NCI-H187 (cell line): ENCODE measurements around the gene YWHAQ.
A peak's percentile ranks its signal among the peaks of the same experiment; 100 is the strongest.

Experiments used
- DNase-seq, 2 experiments: peaks; one replicate each; lab custom pipeline; 2025; lab: John Stamatoyannopoulos, UW

YWHAQ gene

GRCh38 chr2:9630736-9631552 lies at the start of gene YWHAQ:
TSS of gene YWHAQ (minus strand) at chr2:9630997. CDS start at chr2:9630452, 545 bp downstream.
- peak; percentile 99 to 100 for DNase-seq

DNA sequence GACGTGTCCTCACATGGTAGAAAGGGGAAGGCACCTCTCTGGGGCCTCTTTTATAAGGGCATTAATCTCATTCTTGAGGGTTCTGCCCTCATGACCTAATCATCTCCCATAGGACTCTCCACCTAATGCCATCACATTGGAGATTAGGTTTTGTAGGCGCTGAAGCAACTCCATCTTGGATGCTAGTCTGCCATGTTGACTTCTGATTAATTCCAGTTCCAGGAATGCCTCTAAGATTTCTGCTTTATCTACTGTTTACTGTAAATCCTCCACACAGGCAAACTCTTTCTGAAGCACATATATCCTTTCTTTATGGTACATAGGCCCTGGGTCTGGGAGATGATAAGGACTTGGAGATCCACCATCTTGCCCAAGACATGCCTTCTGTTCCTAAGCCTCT lies 49.3 kb upstream of the YWHAQ start:
- DNase-seq = no peak

DNA sequence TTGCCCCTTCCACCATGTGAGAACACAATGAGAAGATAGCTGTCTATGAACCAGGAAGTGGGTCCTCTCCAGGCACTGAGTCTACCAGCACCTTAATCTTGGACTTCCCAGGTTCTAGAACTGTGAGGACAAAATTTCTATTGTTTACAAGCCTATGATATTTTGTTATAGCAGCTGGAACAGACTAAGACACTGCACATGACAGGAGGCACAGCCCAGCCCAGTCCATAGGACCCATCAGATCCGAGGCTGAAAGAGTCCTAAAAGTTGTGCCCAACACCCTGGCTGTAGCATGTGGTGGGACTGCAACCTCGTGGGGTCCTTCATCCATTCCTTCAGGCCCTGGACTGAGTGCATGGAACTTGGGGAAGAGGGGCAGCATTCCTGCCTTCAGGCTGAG lies 48.4 kb upstream of the YWHAQ start:
- no peak for DNase-seq

DNA sequence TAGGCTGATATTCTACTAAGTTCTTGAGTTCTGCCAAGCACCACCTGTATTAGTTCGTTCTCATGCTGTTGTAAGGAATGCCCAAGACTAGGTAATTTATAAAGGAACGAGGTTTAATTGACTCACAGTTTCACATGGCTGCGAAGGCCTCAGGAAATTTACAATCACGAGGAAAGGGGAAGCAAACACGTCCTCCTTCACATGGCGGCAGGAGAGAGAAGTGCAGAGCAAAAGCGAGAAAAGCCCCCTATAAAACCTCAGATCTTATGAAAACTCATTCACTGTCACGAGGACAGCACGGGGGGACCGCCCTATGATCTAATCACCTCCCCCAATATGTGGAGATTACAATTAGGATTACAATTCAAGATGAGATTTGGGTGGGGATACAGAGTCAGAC lies 47.7 kb upstream of the YWHAQ start:
- DNase-seq = no peak

GRCh38 chr2:9675415-9676351 lies 44.9 kb upstream of the YWHAQ start:
- peak in 1 of 2 experiments; percentile 49 for DNase-seq

DNA sequence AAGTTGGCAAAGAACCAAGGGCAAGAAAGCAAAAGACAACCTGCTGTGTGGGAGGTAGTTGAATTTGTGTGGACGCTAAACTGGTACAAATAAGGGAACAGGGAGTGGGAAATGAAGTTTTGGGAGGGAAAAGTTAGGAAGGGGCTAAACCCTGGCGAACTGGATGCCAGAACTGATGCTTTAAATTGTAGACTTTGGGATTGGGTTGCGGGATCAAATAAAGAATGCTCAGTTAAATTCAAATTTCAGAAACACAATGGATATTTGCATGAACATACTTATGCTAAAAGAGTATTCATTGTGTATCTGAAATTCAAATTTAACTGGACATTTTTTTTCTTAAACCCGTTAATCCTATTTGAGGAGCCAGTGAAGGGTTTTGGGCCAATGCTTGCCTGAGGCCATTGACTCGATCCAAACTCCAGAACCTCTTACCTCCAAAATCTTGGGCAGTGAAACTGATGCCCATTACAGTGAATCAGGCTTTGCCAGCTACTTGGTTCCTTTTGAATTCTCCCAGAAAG lies 44.2 kb upstream of the YWHAQ start:
- no peak for DNase-seq

GRCh38 chr2:9673914-9674481 lies 43.2 kb upstream of the YWHAQ start:
- no peak for DNase-seq

DNA sequence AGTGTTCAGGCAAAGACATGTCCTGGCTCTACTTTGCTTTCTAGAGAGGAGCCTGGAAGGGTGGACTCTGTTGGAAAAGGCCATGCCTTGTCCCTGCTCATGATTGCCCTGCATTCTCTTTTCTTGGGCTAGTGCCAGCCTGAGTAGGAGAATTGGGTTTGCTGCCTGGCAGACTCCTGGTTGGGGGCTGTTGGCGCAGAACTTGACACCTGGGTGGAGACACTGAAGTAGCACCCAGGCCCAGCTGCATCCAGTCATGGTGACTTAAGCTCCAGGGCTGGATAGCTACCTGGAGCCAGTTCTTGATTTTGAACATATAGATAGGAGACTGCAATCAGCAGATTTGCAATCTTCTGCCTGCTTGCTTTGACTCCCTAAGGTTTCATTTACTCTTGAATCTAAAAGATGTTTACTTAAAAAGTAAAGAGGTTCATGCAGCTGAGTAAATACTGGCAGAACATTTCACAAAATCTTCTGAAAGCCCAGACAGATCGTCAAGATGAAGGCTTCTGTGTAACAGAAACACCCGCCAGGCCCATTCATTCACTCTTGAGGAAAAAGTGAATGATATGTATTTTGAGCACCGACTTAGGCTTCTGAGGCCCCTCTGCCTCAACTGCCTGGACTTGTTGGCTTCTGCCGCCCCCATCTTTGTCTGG lies 38.0 kb upstream of the YWHAQ start:
- DNase-seq = peak; percentile 84 to 87

- DNase-seq = no peak
Measured at GRCh38 chr2:9667826-9668225, 37.0 kb upstream of the YWHAQ start.

- DNase-seq = no peak
Measured at GRCh38 chr2:9666306-9666705, 35.5 kb upstream of the YWHAQ start.

DNA sequence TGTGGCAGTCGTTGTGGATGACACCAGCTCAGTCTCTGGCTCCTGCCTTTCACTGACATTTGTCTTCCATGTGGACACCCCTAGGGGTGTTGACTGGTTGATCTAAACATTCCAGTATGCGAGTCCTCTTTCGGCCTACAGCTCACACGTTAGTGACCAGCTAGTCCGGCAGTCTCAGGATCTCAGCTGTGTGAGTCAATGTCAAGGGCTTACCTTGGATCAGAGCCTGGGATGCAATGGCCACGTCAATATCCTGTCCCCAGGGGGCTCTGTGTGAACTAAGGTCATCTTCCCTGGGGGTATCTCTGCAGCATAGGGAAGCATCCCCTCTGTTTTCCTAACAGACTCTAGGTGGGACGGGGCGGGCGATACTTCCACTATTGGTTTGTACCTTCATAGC lies 35.1 kb upstream of the YWHAQ start:
- DNase-seq = no peak

- no peak for DNase-seq
Measured at GRCh38 chr2:9664365-9664764, 33.6 kb upstream of the YWHAQ start.

- DNase-seq = no peak
Measured at GRCh38 chr2:9663008-9663879, 32.4 kb upstream of the YWHAQ start.

- DNase-seq = no peak
Measured at GRCh38 chr2:9661261-9661660, 30.5 kb upstream of the YWHAQ start.

DNA sequence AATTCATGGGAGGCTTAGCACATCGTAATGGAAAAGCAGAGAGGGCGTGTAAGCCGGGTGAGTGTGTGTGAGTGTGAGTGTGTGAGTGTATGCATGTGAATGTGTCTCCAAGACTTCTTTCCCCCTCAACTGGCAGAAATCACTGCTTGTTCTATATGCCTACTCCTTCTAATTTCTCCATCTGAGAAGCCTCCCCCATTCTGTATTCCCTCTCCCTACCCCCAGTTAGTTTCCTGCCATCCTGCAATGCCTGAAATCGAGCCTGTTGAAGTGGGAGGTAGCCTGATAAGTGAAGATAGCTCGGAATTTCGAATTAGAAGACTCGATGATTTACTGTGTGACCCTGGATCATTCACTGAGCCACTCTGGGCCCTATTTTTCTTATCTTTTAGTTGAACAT lies 30.0 kb upstream of the YWHAQ start:
- DNase-seq = no peak

- no peak for DNase-seq
Measured at GRCh38 chr2:9660154-9660553, 29.4 kb upstream of the YWHAQ start.

DNA sequence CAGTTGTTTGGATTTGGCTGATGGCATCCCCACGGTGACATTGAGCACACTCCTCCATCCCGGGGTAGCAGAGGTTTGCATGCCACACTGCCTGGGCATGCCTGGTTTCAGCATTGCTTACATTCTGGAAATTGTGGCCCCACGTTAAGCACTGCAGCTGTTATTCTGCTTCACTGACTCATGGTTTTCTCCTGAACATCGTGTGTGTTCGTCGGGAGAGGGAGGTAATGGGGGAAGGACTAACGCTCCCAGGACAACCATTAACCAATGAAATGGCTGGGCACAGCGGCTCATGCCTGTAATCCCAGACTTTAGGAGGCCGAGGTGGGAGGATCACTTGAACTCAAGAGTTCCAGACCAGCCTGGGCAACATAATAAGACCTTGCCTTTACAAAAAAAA lies 28.2 kb upstream of the YWHAQ start:
- DNase-seq = no peak

DNA sequence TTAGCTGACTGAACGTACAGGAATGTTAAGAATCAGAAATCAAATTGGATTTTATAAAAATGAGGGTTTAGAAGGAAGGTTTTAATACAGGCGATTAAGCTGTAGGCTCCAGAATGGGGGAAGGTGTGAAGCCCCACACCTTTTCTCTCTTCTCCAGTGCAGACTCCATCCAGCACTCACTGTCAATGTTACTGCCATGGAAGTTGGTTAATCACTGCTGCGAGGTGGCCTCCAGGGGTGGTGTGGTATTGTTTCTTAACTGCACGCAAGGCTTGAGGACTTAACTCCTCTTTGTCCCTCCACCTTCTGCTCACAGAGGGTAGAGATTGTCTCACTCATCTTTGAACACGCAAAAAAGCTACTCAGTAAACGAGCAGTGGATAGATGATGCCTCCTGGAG lies 26.9 kb upstream of the YWHAQ start:
- no peak for DNase-seq

DNA sequence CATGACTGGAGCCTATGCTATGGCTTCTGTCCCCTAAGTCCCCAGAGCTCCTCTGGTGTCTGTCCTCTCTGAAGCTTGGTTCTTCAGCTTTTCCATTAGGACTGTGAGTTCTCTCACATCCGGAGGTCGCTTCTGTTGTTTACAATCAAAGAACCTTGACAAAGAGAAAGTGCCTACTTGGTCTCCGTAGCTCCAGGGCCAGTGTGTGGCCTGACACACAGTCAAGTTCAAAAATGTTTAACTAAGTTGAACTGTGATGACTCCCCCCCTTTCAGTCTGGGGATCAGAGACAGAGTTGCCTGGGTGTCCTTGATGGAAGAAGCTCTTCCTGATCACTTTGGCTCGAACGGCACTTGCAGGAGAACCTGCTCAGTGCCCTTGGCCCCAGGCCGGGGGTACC lies 26.3 kb upstream of the YWHAQ start:
- DNase-seq = no peak

GRCh38 chr2:9656270-9656766 lies 25.5 kb upstream of the YWHAQ start:
- DNase-seq = no peak
